DND-41 (cell line): ENCODE measurements around the gene DNAH11.

Experiments used
- ATAC-seq: fragments of 200-7000 bp; cut with Tn5 transposase; 3 replicates; pipeline ENCODE4 v1.9.1; 2021; ENCODE audit warnings: low read depth; ENCODE audit not compliant: insufficient read depth
- DNase-seq: peaks from one replicate; pipeline ENCODE4 v3.0.0-alpha.2; 2020
- H2AFZ ChIP-seq: 2 replicates; pipeline ENCODE4 v1.6.0; 2012; ENCODE audit warnings: low read depth, low read length
- H3K27ac ChIP-seq: 2 replicates; pipeline ENCODE4 v1.5.1; 2012; ENCODE audit warnings: low read length, inconsistent platforms
- H3K27me3 ChIP-seq: fragments of 200-600 bp; sonication (generic); 2 replicates; pipeline ENCODE4 v1.6.0; 2012; ENCODE audit warnings: low read length, mild to moderate bottlenecking, inconsistent platforms; ENCODE audit not compliant: insufficient read depth, poor library complexity
- H3K36me3 ChIP-seq: 2 replicates; pipeline ENCODE4 v1.5.1; 2012; ENCODE audit warnings: low read length, inconsistent platforms; ENCODE audit not compliant: insufficient read depth
- H3K4me1 ChIP-seq: 2 replicates; pipeline ENCODE4 v1.5.1; 2012; ENCODE audit warnings: mild to moderate bottlenecking, low read length; ENCODE audit not compliant: insufficient read depth
- H3K4me2 ChIP-seq: 2 replicates; pipeline ENCODE4 v1.6.0; 2012; ENCODE audit warnings: mild to moderate bottlenecking, moderate library complexity, low read length, inconsistent platforms; ENCODE audit not compliant: insufficient read depth
- H3K4me3 ChIP-seq, 2 experiments: fragments of 200-600 bp in 1 of 2; shearing (Covaris generic) in 1 of 2; 2 replicates each; pipeline ENCODE4 v1.5.1; 2012 to 2016; ENCODE audit warnings: inconsistent platforms in 2 of 2, low read length in 2 of 2, mild to moderate bottlenecking in 2 of 2, low read depth in 1 of 2, moderate library complexity in 1 of 2
- H3K79me2 ChIP-seq: 2 replicates; pipeline ENCODE4 v1.6.0; 2012; ENCODE audit warnings: low read length, inconsistent platforms; ENCODE audit not compliant: insufficient read depth
- H3K9ac ChIP-seq: 2 replicates; pipeline ENCODE4 v1.6.0; 2012; ENCODE audit warnings: low read depth, mild to moderate bottlenecking, inconsistent platforms, low read length, moderate library complexity
- H3K9me3 ChIP-seq: 2 replicates; pipeline ENCODE4 v1.5.1; 2012; ENCODE audit warnings: low read length, moderate library complexity, mild to moderate bottlenecking, inconsistent platforms; ENCODE audit not compliant: insufficient read depth, severe bottlenecking
- H4K20me1 ChIP-seq: 2 replicates; pipeline ENCODE4 v1.6.0; 2012; ENCODE audit warnings: low read length; ENCODE audit not compliant: insufficient read depth
- EZH2 ChIP-seq: IDR thresholded peaks from 3 replicates; pipeline ENCODE4 v1.6.1; 2012; ENCODE audit warnings: borderline replicate concordance, low read depth, mild to moderate bottlenecking, moderate library complexity, low read length, inconsistent platforms; ENCODE audit not compliant: severe bottlenecking
- TF ChIP-seq, protein P1 (sequence below): IDR thresholded peaks from 2 replicates; pipeline ENCODE4 v1.5.1; 2012; ENCODE audit warnings: borderline replicate concordance, low read length, moderate library complexity, mild to moderate bottlenecking; ENCODE audit not compliant: poor library complexity, severe bottlenecking; ENCODE audit errors: extremely low read depth

Gene DNAH11

DNA sequence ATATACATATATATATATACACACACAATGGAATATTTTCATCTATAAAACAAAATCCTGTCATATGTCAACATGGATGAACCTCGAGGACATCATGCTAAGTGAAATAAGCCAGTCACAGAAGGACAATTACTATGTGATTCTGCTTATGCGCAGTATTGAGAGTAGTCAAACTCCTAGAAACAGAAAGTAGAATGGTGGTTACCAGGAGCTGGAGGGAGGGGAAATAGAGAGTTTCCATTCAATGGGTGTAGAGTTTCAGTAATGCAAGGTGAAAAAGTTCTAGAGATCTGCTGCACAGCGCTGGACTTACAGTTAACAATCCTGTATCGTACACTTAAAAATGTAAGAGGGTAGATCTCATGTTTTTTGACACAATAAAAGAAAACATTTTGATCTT lies 221.0 kb downstream of the DNAH11 start:
- Histone ChIP-seq H3K4me1 (no peaks in the 10 kb centered on the region), H3K79me2 (no peaks in the 10 kb centered on the region), H3K9me3 (no peaks in the 10 kb centered on the region), H3K36me3 (no peaks in the 10 kb centered on the region), H3K4me2 (no peak overlapping the region), H3K4me3 (no peak overlapping the region), H2AFZ (no peak overlapping the region), H3K27ac (no peak overlapping the region), H3K27me3 (peaks cover 17% of the 10 kb centered on the region), H3K9ac (no peak overlapping the region), H4K20me1 (no peaks in the 10 kb centered on the region)
- DNase-seq = no peak
- no peak for ATAC-seq
- TF ChIP-seq EZH2 = no peak

DNA sequence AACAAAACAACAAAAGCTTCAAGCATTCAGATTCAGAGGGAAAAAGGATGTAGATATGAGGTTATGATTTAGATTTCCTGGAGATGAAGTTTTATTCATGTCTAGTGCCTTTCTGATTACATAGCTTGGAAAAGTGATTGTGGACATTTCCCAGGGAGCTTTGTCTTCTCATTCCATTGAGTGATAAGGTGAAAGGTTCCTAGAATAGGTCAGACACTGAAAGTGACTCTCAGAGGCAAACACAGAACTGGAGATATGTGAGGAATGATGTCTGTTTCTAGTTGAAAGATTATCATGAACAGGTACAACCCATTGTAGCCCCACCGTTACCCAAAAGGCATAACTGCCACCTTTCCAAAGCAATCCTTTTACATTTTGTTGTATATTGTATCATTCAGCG lies 223.4 kb downstream of the DNAH11 start:
- no peak overlapping the region for H2AFZ ChIP-seq
- ATAC-seq = no peak
- H3K4me2 ChIP-seq = no peak overlapping the region
- H4K20me1 ChIP-seq = no peaks in the 10 kb centered on the region
- DNase-seq = no peak
- TF ChIP-seq, protein P1, sequence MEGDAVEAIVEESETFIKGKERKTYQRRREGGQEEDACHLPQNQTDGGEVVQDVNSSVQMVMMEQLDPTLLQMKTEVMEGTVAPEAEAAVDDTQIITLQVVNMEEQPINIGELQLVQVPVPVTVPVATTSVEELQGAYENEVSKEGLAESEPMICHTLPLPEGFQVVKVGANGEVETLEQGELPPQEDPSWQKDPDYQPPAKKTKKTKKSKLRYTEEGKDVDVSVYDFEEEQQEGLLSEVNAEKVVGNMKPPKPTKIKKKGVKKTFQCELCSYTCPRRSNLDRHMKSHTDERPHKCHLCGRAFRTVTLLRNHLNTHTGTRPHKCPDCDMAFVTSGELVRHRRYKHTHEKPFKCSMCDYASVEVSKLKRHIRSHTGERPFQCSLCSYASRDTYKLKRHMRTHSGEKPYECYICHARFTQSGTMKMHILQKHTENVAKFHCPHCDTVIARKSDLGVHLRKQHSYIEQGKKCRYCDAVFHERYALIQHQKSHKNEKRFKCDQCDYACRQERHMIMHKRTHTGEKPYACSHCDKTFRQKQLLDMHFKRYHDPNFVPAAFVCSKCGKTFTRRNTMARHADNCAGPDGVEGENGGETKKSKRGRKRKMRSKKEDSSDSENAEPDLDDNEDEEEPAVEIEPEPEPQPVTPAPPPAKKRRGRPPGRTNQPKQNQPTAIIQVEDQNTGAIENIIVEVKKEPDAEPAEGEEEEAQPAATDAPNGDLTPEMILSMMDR = no peak
- no peak for TF ChIP-seq EZH2
- H3K27ac ChIP-seq = no peak overlapping the region
- no peaks in the 10 kb centered on the region for H3K36me3 ChIP-seq
- H3K4me3 ChIP-seq = no peak overlapping the region
- no peaks in the 10 kb centered on the region for H3K4me1 ChIP-seq
- no peaks in the 10 kb centered on the region for H3K79me2 ChIP-seq
- peaks cover 13% of the 10 kb centered on the region for H3K27me3 ChIP-seq
- no peaks in the 10 kb centered on the region for H3K9me3 ChIP-seq
- no peak overlapping the region for H3K9ac ChIP-seq

DNA sequence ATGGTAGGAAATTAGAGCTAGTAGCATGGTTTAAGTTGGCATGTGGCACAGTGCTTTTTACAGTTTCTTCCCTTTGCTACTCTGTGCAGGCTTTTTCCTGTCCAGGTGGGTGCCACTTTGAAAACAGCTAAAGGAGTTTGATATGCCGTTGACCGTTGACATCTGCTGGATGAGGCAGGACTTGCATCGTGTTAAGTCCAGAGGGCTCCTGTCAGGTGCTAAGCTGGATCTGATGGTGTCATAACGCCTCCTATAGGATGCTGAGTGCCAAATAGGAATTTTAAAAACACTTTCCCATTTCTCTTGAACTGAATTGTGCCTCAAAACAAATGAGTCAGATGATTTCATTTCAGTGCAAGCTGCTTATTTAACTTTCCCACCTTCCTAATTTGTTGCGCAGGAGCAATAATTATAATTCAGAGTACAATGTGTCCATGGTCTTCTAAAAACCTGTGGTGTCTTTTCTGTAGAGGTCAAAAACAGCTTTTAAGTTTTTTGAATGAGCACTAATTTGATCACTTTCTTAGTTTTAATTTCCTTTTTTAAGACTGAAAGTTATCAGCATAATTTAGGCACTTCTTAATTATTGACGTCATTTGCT lies 224.6 kb downstream of the DNAH11 start:
- H3K9ac ChIP-seq = no peak overlapping the region
- ATAC-seq (peak; percentile 72), DNase-seq (peak; percentile 28)
- H3K27ac ChIP-seq = no peak overlapping the region
- H3K9me3 ChIP-seq = no peaks in the 10 kb centered on the region
- no peak overlapping the region for H3K4me2 ChIP-seq
- peaks cover 13% of the 10 kb centered on the region for H3K27me3 ChIP-seq
- no peak overlapping the region for H3K4me3 ChIP-seq
- H3K79me2 ChIP-seq = no peaks in the 10 kb centered on the region
- no peaks in the 10 kb centered on the region for H3K4me1 ChIP-seq
- no peaks in the 10 kb centered on the region for H4K20me1 ChIP-seq
- H2AFZ ChIP-seq = no peak overlapping the region
- H3K36me3 ChIP-seq = no peaks in the 10 kb centered on the region
- TF ChIP-seq EZH2 = no peak
- TF ChIP-seq, protein P1 = peak; percentile 70

GRCh38 chr7:21768279-21768678 lies 225.4 kb downstream of the DNAH11 start:
- no peak for DNase-seq
- TF ChIP-seq, protein P1 = no peak
- TF ChIP-seq EZH2 = no peak

More at GRCh38 chr7:21768279-21768678, 225.4 kb downstream of the DNAH11 start:
- no peaks in the 10 kb centered on the region for H3K4me1 ChIP-seq
- no peak overlapping the region for H3K27ac ChIP-seq
- no peaks in the 10 kb centered on the region for H3K79me2 ChIP-seq
- peaks cover 13% of the 10 kb centered on the region for H3K27me3 ChIP-seq
- H3K9me3 ChIP-seq = no peaks in the 10 kb centered on the region
- ATAC-seq = no peak
- H2AFZ ChIP-seq = no peak overlapping the region
- no peak overlapping the region for H3K9ac ChIP-seq
- no peaks in the 10 kb centered on the region for H3K36me3 ChIP-seq
- no peak overlapping the region for H3K4me2 ChIP-seq
- no peaks in the 10 kb centered on the region for H4K20me1 ChIP-seq
- no peak overlapping the region for H3K4me3 ChIP-seq
